ENCODE data around the gene VWA1. TPM values are rescaled to one million over a fixed set of nuclear protein-coding genes. Genes with fewer than 3 reads are reported as not detected.
A peak's percentile ranks its signal among the peaks of the same experiment; 100 is the strongest.
"Not testable (repeated sequence)": the region's sequence is repeated elsewhere in the genome, so short reads cannot be mapped to it uniquely, and the experiment has no call there.

The VWA1 gene
- total RNA-seq, 3 donors from 2014 or later, result 13.0 to 44.8 (median 35.7) TPM

GRCh38 chr1:1415751-1416150, 19.7 kb upstream of the VWA1 start:
- peaks cover 2 to 4% of the 10 kb centered on the region in 2 donors for H3K4me1 ChIP-seq
- H3K27me3 ChIP-seq, result no peaks in the 10 kb centered on the region
- no peaks in the 10 kb centered on the region for H3K36me3 ChIP-seq
- DNase-seq (ENCODE audit: low spot score in 2 of 2), result no peak
- H3K27ac ChIP-seq, result no peak overlapping the region
- H3K9me3 ChIP-seq, result no peaks in the 10 kb centered on the region
- TF ChIP-seq POLR2A (IDR thresholded peaks at IDR 0.05), result no peak
- no peak for TF ChIP-seq CTCF (IDR thresholded peaks at IDR 0.05)
- TF ChIP-seq POLR2AphosphoS5 (IDR thresholded peaks at IDR 0.05), result no peak
- intact Hi-C loops (cut with DNase I; ENCODE audit: low total_unique reads), result no loop called here
- no peak overlapping the region for H3K4me3 ChIP-seq

GRCh38 chr1:1417396-1417795, 18.1 kb upstream of the VWA1 start:
- intact Hi-C loops (cut with DNase I; ENCODE audit: low total_unique reads); DNase-seq (ENCODE audit: low spot score in 2 of 2); H3K4me1 ChIP-seq; H3K27me3 ChIP-seq; H3K9me3 ChIP-seq; H3K36me3 ChIP-seq: not testable (repeated sequence)
- Histone ChIP-seq H3K27ac (peak overlapping the region in 1 of 2 donors; percentile 81), H3K4me3 (peak overlapping the region in 1 of 3 donors; percentile 11)

- peak in 1 of 2 donors; percentile 83 for DNase-seq (ENCODE audit: low spot score in 2 of 2)
- intact Hi-C loops (cut with DNase I; ENCODE audit: low total_unique reads), result not testable (repeated sequence)
Measured at GRCh38 chr1:1417825-1418463, 17.5 kb upstream of the VWA1 start.

GRCh38 chr1:1418464-1419362, 16.8 kb upstream of the VWA1 start:
- no peaks in the 10 kb centered on the region for H3K27me3 ChIP-seq
- peak overlapping the region; percentile 81 to 93 for H3K27ac ChIP-seq
- intact Hi-C loops (cut with DNase I; ENCODE audit: low total_unique reads), result no loop called here
- TF ChIP-seq CTCF (IDR thresholded peaks at IDR 0.05), result no peak
- no peak for TF ChIP-seq POLR2A (IDR thresholded peaks at IDR 0.05)
- TF ChIP-seq POLR2AphosphoS5 (IDR thresholded peaks at IDR 0.05), result no peak
- no peak for DNase-seq (ENCODE audit: low spot score in 2 of 2)
- no peaks in the 10 kb centered on the region for H3K9me3 ChIP-seq
- peaks cover 4 to 6% of the 10 kb centered on the region in 2 donors for H3K4me1 ChIP-seq
- H3K4me3 ChIP-seq, result peak overlapping the region in 2 of 3 donors; percentile 60 to 75
- no peaks in the 10 kb centered on the region for H3K36me3 ChIP-seq

More at GRCh38 chr1:1417825-1418463, 17.5 kb upstream of the VWA1 start:
- peak overlapping the region; percentile 81 to 93 for H3K27ac ChIP-seq
- H3K27me3 ChIP-seq, H3K9me3 ChIP-seq, H3K4me1 ChIP-seq, H3K36me3 ChIP-seq: not testable (repeated sequence)
- H3K4me3 ChIP-seq, result peak overlapping the region in 2 of 3 donors; percentile 11 to 38
- TF ChIP-seq POLR2AphosphoS5 (IDR thresholded peaks at IDR 0.05), result peak in 1 of 3 donors; percentile 65

GRCh38 chr1:1419363-1419812, 16.1 kb upstream of the VWA1 start:
- no peak for TF ChIP-seq POLR2A (IDR thresholded peaks at IDR 0.05)
- no peak for TF ChIP-seq CTCF (IDR thresholded peaks at IDR 0.05)
- TF ChIP-seq POLR2AphosphoS5 (IDR thresholded peaks at IDR 0.05), result no peak
- Histone ChIP-seq H3K36me3 (no peaks in the 10 kb centered on the region), H3K27ac (peak overlapping the region; percentile 81 to 93), H3K4me3 (peak overlapping the region; percentile 37 to 75 (median 60)), H3K4me1 (peaks cover 4 to 6% of the 10 kb centered on the region in 2 donors), H3K27me3 (no peaks in the 10 kb centered on the region), H3K9me3 (no peaks in the 10 kb centered on the region)
- no peak for DNase-seq (ENCODE audit: low spot score in 2 of 2)
- intact Hi-C loops (cut with DNase I; ENCODE audit: low total_unique reads), result no loop called here

All from breast epithelium (tissue), 4 donors.